IPS-NIHi7 (cell line): ENCODE measurements around the gene C1orf185.
"Not testable (repeated sequence)": the region's sequence is repeated elsewhere in the genome, so short reads cannot be mapped to it uniquely, and the experiment has no call there.

Source experiments
- DNase-seq: peaks from one replicate; pipeline ENCODE4 v3.0.0; 2012; ENCODE audit warnings: mixed read lengths; ENCODE audit errors: extremely low spot score

Gene C1orf185

DNA sequence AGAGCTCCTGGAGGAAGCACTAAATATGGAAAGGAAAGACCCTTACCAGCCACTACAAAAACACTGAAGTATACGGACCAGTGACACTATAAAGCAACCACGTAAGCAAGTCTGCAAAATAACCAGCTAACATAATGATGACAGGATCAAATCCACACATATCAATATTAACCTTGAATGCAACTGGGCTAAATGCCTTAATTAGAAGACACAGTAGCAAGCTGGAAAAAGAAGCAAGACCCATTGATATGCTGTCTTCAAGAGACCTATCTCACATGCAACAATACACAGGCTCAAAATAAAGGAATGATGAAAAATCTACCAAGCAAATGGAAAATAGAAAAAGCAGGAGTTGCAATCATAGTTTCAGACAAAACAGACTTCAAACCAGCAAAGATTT lies 31.0 kb downstream of the C1orf185 start:
- DNase-seq = no peak

DNA sequence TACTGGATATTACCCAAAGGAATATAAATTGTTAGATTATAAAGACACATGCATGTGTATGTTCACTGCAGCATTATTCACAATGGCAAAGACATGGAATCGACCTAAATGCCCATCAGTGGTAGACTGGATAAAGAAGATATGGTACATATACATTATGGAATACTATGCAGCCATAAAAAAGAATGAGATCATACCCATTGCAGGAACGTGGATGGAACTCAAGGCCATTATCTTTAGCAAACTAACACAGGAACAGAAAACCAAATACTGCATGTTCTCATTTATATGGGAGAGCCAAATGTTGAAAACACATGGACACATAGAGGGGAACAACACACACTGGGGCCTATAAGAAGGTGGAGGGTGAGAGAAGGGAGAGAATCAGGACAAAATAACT lies 35.7 kb downstream of the C1orf185 start:
- not testable (repeated sequence) for DNase-seq

DNA sequence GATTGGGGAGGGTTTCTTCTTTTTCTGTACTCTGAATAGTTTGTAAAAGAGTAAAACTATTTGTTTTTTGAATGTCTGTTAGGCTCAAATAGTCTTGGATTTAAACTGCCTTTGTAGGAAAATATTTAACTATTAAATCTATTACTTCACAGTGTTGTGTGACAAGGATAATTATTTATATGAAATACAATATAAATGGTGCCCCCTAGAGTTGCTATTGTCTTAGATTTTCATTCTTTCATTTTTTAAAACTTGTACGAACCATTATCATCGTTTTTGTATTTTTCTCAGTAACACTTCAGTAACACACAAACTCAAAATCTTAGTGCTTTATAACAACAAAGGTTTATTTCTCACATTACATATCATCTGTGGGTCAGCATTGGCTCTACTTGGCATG lies 37.4 kb downstream of the C1orf185 start:
- no peak for DNase-seq

DNA sequence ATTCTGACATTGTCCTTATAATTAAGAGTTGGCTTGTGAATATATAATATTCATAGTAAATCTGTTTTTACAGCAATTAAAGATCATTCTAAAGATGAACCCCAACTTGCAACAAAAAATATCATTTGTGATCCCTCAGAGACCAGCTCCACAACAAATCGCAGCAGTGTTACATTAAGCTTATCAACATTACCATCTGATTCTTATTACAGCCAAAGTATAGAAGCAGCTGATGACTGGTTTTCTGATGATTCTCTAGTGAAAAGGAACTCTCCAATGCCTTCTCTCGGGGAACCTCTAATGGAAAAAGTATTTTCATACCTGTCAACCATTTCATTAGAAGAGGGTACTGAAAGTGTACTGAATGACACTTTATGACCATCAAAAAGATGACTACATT lies 45.4 kb downstream of the C1orf185 start:
- no peak for DNase-seq

DNA sequence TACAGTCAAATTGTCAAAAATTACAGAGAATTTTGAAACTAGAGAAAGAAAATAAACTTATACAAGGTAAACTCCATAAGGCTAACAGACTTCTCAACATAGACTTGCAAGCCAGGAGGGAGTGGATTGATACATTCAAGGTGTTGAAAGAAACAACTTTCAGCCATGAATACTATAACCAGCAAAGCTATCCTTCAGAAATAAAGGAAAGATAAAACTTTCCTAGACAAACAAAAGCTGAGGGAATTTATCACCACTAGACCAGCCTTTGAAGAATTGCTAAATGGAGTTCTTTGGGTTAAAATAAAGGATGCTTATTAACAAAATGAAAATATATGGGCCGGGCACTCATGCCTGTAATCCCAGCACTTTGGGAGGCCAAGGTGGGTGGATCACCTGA lies 52.7 kb downstream of the C1orf185 start:
- DNase-seq = no peak

DNA sequence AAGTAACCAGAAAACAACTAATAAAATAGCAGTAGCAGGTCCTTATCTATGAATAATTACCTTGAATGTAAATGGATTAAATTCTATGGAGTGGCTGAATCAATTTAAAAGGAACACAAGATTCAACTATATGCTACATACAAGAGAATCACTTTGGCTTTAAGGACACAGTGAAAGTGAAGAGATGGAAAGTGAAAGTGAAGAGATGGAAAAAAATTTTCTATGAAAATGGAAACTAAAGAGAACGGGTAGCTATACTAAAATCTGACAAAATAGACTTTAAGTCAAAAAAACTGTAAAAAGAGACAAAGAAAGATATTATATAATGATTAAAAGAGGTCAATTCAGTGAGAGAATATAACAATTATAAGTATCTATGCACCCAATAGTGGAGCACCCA lies 54.7 kb downstream of the C1orf185 start:
- DNase-seq = no peak

DNA sequence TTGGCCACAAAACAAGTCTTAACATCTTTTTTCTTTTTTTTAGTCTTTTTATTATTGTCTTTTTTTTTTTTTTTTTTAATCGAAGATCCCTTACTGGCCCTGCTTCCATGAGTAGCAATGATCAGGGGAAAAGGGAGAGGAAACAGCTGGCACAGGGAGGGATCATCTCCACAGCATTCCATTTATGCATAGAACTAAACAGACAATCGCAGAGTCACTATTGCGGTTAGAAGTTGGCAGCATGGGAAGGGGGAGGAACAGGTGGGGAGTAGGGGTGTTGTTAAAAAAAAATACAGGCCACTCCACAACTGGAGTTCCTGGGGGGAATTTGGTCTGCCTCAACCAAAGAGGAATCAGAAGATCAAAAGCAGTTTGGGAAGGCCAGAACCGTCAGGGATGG lies 55.4 kb downstream of the C1orf185 start:
- DNase-seq = no peak

DNA sequence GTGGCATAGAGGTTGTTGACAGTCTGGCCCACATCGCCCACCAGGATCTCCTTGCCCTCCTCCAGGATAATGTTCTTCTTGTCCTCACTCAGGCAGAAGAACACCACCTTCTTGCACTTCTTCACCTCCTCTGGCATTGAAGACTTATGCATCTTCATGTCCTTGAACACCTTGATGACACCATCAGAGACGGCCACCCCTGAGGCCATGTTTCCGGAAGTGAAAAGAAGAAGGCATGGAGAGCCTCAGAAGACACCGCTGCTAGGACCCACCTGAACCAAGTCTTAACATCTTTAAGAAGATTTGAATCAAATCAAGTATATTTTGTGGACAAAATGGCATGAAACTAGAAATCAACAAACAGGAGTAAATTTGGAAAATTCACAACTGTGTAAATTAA lies 56.2 kb downstream of the C1orf185 start:
- DNase-seq = no peak

DNA sequence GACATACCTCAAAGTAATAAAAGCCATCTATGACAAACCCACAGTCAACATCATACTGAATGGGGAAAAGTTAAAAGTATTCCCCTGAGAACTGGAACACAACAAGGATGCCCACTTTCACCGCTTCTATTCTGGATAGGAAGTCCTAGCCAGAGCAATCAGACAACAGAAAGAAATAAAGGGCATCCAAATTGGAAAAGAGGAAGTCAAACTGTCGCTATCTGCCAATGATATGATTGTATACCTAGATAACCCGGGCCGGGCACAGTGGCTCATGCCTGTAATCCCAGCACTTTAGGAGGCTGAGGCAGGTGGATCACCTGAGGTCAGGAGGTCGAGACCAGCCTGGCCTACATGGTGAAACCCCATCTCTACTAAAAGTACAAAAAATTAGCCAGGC lies 60.5 kb downstream of the C1orf185 start:
- DNase-seq = not testable (repeated sequence)

DNA sequence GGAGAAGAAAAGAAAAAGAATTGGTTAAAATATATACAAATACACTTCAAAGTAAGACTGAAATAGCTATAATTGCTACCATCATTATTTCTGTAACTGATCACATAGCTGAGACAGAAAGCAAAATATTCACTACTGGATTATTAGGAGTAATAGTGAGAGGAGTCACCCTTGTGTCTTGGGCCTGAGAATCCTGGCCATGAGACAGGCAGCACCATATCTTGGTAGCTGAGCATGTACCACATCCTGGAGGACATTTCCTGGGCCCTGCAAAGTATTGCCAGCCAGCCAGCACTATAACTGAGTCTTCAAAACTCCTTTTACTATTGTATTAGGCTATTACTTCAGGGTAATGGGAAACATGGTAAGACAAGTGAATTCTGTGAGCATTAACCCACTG lies 63.5 kb downstream of the C1orf185 start:
- no peak for DNase-seq

DNA sequence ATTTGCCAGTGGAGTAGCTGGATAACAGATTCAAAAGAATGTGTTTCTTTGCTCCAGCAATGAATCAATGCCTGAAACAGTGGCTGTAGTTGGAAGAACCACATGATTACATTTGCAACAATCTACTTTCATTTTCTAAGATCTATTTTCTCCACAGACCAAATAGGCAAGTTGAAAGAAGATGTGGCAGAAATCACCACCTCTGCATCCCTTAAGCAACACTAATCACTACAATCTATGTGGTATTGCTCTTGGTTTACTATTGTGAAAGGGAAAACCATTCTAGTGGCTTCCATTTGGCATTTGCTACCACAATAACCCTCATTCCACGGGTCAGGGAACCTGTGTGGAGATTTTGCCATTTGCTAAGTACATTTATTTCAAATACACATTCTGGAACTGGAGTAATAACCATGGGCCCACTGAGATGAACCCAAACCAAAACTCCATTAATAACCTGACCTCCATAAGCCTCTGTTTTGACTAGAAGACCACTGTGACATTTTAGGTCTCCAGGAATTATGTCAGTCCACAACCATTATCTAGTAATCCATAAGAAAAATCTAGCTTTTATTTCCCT lies 66.3 kb downstream of the C1orf185 start:
- DNase-seq = no peak

DNA sequence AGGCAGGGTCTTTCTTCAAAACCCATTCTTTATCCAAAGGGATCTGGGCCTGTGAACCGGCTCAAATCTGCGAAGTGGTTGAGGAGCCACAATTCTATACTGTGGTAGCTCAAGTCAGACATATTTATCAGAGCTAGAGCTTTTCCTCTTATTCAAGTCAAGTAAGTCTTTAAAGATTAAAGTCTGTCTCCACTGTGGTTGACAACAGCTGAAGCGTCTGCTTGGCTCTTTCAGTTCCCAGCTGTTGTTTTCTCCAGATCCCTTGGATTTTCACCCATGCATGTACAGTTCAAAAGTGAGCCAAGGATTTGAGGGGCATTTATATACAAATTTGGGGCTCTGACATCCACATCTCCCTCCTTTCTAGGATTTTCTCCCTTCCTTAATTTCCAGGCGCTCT lies 66.9 kb downstream of the C1orf185 start:
- DNase-seq = no peak

DNA sequence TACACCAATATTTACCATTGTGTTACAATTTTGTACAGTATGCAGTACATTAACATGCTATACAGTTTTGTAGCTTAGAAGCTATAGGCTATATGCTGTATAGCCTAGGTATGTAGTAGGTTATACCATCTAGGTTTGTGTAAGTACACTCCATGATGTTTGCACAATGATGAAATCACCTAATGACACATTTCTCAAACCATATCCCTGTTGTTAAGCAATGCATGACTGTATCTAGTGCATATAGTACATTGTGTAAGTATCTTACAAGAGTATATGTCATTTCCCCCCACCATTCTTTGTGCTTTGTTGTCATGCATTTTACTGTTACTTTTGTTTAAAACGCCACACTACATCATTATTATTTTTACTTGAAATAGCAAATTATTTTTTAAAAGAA lies 68.3 kb downstream of the C1orf185 start:
- no peak for DNase-seq

DNA sequence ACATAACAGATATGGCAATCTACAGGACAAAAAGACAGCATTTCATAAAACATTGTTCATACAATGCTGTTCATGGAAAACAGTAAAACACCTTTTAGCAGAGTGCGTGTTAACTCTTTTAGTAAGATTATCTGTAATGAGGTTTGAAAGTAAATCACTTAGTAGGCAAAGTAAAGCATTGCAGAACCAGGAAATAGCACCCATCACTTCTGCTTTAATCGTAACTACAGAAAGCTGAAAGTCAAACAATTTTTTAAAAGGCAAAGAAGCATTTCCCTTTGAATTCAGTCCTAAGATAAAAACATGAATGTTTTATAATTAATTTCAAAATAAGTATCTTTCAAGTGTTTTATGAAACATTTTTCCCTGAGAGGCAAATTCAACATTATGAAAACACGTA lies 70.8 kb downstream of the C1orf185 start:
- no peak for DNase-seq

DNA sequence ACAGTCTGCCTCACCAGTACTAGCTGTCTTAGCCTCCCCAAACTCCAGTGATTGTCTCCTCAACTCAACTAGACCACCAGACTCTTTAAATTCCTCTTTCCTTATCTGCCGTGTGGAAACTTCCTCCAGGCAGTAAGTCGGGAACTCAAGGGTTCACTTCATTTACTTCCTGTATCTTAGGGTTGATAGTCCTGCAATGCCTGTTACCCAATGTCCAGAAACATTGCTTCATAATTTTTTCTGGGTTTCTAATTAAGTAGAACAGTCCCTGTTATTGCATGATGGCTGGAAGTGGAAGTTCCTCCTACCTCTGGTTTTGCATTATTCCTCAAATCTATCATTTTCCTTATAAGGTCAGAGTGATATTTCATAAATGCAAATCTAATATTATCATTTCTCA lies 73.2 kb downstream of the C1orf185 start:
- DNase-seq = no peak

DNA sequence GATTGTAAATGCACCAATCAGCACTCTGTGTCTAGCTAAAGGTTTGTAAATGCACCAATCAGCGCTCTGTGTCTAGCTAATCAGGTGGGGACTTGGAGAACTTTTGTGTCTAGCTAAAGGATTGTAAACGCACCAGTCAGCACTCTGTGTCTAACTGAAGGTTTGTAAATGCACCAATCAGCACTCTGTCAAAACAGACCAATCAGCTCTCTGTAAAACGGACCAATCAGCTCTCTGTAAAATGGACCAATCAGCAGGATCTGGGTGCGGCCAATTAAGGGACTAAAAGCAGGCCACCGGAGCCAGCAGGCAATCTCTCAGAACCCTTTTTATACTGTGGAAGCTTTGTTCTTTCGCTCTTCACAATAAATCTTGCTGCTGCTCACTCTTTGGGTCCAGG lies 76.0 kb downstream of the C1orf185 start:
- not testable (repeated sequence) for DNase-seq

DNA sequence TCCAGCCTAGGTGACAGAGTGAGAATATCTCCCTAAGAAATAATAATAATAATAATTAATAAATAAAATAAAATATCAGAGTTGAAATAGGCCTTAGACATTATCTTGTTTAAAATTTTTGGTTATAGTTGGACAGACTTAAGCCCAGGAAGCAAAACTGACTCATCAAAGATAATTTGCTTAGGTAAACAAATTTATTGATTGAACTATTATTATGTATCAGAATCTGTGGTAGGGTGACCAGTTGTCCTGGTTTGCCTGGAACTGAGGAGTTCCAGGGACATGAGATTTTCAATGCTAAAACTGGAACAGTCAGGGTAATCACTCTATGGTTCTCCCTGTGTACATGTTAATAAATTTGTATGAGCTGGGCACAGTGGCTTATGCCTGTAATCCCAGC lies 86.2 kb downstream of the C1orf185 start:
- no peak for DNase-seq

DNA sequence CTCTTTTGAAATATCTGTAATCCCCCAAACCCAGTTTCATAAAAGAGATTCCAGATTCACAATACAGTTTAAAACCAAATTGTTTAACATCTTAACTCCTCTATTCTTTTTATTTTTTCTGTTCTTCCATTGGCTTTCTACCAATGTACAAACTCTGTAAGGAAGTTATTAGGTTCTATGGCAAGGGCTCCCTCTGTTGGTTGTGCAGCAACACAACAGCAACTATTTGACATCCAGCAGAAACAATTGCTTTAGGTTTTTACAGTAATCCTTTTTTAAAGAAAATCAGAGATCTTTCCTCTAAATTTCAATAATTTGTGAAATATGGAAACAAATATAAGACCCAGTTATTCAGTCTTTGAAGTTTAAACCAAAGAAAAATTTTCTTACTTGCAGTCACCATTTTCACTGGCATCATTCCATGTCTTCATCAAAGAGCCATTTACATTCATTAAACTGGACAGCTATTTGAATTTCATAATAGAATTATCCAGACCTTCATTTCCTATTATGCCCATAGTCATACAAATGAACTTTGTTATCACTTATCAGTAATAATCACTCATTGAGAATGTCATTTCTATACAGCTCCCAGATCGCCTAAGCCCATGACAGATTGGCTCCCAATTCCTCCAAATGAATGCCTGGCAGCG lies 87.5 kb downstream of the C1orf185 start:
- DNase-seq = peak; percentile 74

DNA sequence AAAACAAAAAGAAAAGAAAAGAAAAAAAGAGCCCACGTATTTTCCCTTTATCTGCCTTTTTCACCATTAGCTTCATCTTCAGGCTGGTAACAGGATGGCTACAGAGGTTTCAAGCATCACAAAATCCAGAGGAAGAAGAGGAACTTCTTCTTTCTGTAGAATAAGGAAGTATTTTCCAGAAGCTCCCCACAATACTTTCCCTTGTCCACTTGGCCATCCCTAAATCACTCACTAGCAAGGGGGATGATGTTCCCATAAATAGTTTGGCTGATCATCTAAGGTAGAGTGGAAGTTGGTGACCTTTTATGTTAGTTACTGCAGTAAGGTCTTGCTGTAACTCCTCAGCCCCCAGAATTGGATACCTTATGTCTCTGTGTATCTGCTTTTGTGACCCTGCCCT lies 88.9 kb downstream of the C1orf185 start:
- DNase-seq = no peak

DNA sequence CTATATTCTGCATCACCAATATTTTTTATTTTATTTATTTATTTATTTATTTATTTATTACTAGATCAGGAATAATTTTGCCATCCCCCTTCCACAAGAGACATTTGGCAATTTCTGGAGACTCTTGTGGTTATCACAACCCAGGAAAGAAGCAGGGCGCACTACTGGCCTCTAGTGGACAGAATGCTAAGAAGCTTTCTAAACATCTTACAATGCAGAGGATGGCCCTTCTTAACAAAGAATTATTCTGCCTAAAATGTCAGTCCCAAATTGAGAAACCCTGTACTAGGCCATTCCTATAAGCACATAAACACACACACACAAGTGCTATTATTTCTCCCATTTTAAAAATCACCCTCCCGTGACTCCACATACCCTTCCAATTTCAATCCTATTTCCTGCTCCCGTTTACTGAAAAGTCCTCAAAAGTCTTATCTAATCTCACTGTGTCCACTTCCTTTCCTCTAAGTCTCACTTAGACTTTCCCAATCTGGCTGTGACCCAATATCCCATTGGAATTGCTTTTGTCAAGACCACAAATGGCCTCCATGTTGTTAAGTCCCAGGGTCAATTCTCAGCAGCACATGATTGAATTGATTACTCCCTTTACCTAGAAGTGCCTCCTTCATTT lies 90.3 kb downstream of the C1orf185 start:
- peak; percentile 57 for DNase-seq

DNA sequence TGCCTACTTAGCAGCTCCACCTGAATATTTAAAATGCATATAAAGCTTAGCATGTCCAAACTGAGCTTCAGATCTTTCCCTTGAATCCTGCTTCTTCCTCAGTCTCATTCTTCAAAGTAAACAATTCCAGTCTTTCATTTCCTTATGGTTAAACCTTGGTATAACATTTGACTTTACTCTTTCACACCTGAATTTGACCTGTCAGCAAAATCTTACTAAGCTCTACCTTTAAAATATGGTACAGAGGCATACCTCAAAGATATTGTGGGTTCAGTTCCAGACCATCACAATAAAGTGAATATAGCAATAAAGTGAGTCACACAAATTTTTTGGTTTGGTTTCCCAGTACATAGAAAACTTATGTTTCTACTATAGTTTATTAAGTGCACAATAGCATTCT lies 91.5 kb downstream of the C1orf185 start:
- no peak for DNase-seq
